Pancreas (tissue), 10 donors: Measurements from ENCODE around the gene TOP1. TPM values are rescaled to one million over a fixed set of nuclear protein-coding genes. Genes with fewer than 3 reads are reported as not detected.

Source experiments
- ATAC-seq, 4 donors: fragments of 200-7000 bp; cut with Tn5 transposase; one replicate each; pipeline versions ENCODE4 v1.8.0 to v1.9.1; 2020; ENCODE audit warnings: mild to moderate bottlenecking in 4 of 4, moderate library complexity in 4 of 4
- DNase-seq, 6 donors: peaks; one replicate each; pipeline ENCODE4 v3.0.0-alpha.2; 2020
- FAIRE-seq: peaks from 2 replicates; lab custom pipeline; 2012; peaks lifted over from hg19 to GRCh38; lab: Jason Lieb, UNC
- H3K27ac ChIP-seq, 4 donors: fragments of 200-600 bp; sonication (generic); 1 replicate in 3 of 4; 2 replicates in 1 of 4; pipeline versions ENCODE4 v1.5.0 to v1.8.0; 2020
- H3K27me3 ChIP-seq, 4 donors: fragments of 200-600 bp; one replicate each; pipeline ENCODE4 v1.8.0; 2021
- H3K36me3 ChIP-seq, 3 donors: fragments of 200-600 bp; sonication (generic) in 1 of 3; one replicate each; pipeline versions ENCODE4 v1.5.0 to v1.8.0; 2020 to 2021
- H3K4me1 ChIP-seq, 3 donors: fragments of 200-600 bp; one replicate each; pipeline ENCODE4 v1.8.0; 2021
- H3K4me3 ChIP-seq, 4 donors: fragments of 200-600 bp; sonication (generic) in 2 of 4; one replicate each; pipeline versions ENCODE4 v1.5.0 to v1.8.0; 2020 to 2021
- H3K9me3 ChIP-seq, 4 donors: fragments of 200-600 bp; one replicate each; pipeline ENCODE4 v1.8.0; 2021
- CTCF ChIP-seq, 4 donors: fragments of 200-600 bp; sonication (generic) in 3 of 4; IDR thresholded peaks; one replicate each; pipeline versions ENCODE4 v1.5.0 to v1.8.0; 2021; ENCODE audit warnings: antibody characterized with exemption in 4 of 4
- WGBS, 2 donors: extraction: QIAGEN DNeasy Blood & Tissue Kit; methylation state at CpG; one replicate each; pipeline ENCODE4 v1.1.7; 2013; 5-methylcytosine and 5-hydroxymethylcytosine counted together
- intact Hi-C, 3 donors: fragments of 100-400 bp; cut with DNase I; formaldehyde crosslinking; loops; one replicate each; pipeline versions ENCODE4 v1.11.1 to v1.14.2; 2022
- polyA plus RNA-seq, 2 donors: library from polyadenylated mRNA; stranded (reverse); fragments of 200-250 nt; gene quantifications; one replicate each; pipeline ENCODE4 v1.2.3, GENCODE V29; 2013
- total RNA-seq, 6 donors: library from RNA; stranded (reverse); fragmentation: NEBNext Ultra II Directional in 4 of 6; extraction: Animal tissue kit (Norgen Biotek cat#: 25700) in 4 of 6; gene quantifications; one replicate each; pipeline versions ENCODE4 v1.2.1 to v1.2.4, GENCODE V29; 2021 to 2023
- donor health status: healthy with polysubstance abuse.
- donor health status: DM: no; HTN: no; CAD: no; lungs with moderate emphysema.
- donor health status: DM: no; HTN: no; CAD: no.
- donor health status: control.
- donor health status: control.
- donor health status: Bipolar disorder and iron deficiency.
- donor health status: DM: yes; HTN: yes; CAD: no.
- donor health status: DM: no; HTN: no; CAD: no.
- donor health status: DM: no; HTN: no; CAD: no.
- donor health status: DM: yes; HTN: yes; CAD: no.

TOP1 gene
- total and polyA plus RNA-seq, 8 donors: 9.6 to 25.6 (median 16.2) TPM

GRCh38 chr20:41032271-41032670 is 3.6 kb downstream of the TOP1 start:
- ATAC-seq: no peak
- Histone ChIP-seq H3K27me3 (no peaks in the 10 kb centered on the region), H3K4me3 (no peak overlapping the region), H3K4me1 (peaks cover 21 to 46% (median 30%) of the 10 kb centered on the region in 3 donors), H3K36me3 (no peaks in the 10 kb centered on the region), H3K9me3 (no peaks in the 10 kb centered on the region), H3K27ac (no peak overlapping the region)
- FAIRE-seq: no peak
- WGBS, 2 donors: 83 to 94% methylated on average over 3 of the region's 3 CpGs
- no peak for DNase-seq
- no peak for TF ChIP-seq CTCF (IDR thresholded peaks at IDR 0.05)
- intact Hi-C loops: no loop called here

- WGBS, 2 donors: 86 to 87% methylated on average over 3 of the region's 3 CpGs
- intact Hi-C loops: no loop called here
- Histone ChIP-seq H3K36me3 (no peaks in the 10 kb centered on the region), H3K27ac (no peak overlapping the region), H3K27me3 (no peaks in the 10 kb centered on the region), H3K9me3 (no peaks in the 10 kb centered on the region), H3K4me1 (peaks cover 21 to 40% (median 35%) of the 10 kb centered on the region in 3 donors), H3K4me3 (no peak overlapping the region)
- DNase-seq (no peak), ATAC-seq (no peak), FAIRE-seq (no peak)
- TF ChIP-seq CTCF (IDR thresholded peaks at IDR 0.05): no peak
These were observed 5.6 kb downstream of the TOP1 start for GRCh38 chr20:41034239-41034638.

- no peaks in the 10 kb centered on the region for H3K36me3 ChIP-seq
- intact Hi-C loops: no loop called here
- H3K27ac ChIP-seq: no peak overlapping the region
- FAIRE-seq (no peak), ATAC-seq (no peak), DNase-seq (no peak)
- H3K4me3 ChIP-seq: no peak overlapping the region
- TF ChIP-seq CTCF (IDR thresholded peaks at IDR 0.05): no peak
- peaks cover 21 to 37% (median 35%) of the 10 kb centered on the region in 3 donors for H3K4me1 ChIP-seq
- WGBS, 2 donors: 84 to 86% methylated on average over 3 of the region's 3 CpGs
- no peaks in the 10 kb centered on the region for H3K27me3 ChIP-seq
- H3K9me3 ChIP-seq: no peaks in the 10 kb centered on the region
These were observed 6.6 kb downstream of the TOP1 start for GRCh38 chr20:41035207-41035606.

- H3K27me3 ChIP-seq: no peaks in the 10 kb centered on the region
- 55 to 58% methylated on average over 2 of the region's 2 CpGs for WGBS, 2 donors
- H3K36me3 ChIP-seq: no peaks in the 10 kb centered on the region
- no peak for DNase-seq
- no peak for TF ChIP-seq CTCF (IDR thresholded peaks at IDR 0.05)
- H3K4me3 ChIP-seq: no peak overlapping the region
- peaks cover 12 to 18% (median 17%) of the 10 kb centered on the region in 3 donors for H3K4me1 ChIP-seq
- H3K9me3 ChIP-seq: no peaks in the 10 kb centered on the region
- intact Hi-C loops: no loop called here
- no peak overlapping the region for H3K27ac ChIP-seq
- no peak for FAIRE-seq
- ATAC-seq: no peak
These were observed 8.6 kb downstream of the TOP1 start for GRCh38 chr20:41037179-41037578.

GRCh38 chr20:41038149-41038877 is 9.7 kb downstream of the TOP1 start:
- ATAC-seq (no peak), DNase-seq (no peak), FAIRE-seq (no peak)
- TF ChIP-seq CTCF (IDR thresholded peaks at IDR 0.05): no peak
- no peaks in the 10 kb centered on the region for H3K9me3 ChIP-seq
- peaks cover under 1 to 9% (median 7%) of the 10 kb centered on the region in 3 donors for H3K4me1 ChIP-seq
- H3K27me3 ChIP-seq: no peaks in the 10 kb centered on the region
- intact Hi-C loops: no loop called here
- peak overlapping the region in 1 of 4 donors; percentile 3 for H3K27ac ChIP-seq
- no peak overlapping the region for H3K4me3 ChIP-seq
- 93 to 97% methylated on average over 4 of the region's 4 CpGs for WGBS, 2 donors
- no peaks in the 10 kb centered on the region for H3K36me3 ChIP-seq
